Stimulated activated CD8-positive, alpha-beta memory T cell treated with anti-CD3 and anti-CD28 coated beads, Interleukin-7, amount 100 ng/mL, for 48 hours (primary cell): ENCODE data around the gene TTI1.
"Not testable (repeated sequence)": the region's sequence is repeated elsewhere in the genome, so short reads cannot be mapped to it uniquely, and the experiment has no call there.

Source experiments
- DNase-seq, 2 donors: peaks; one replicate each; pipeline ENCODE4 v3.0.0-alpha.2; 2020; ENCODE audit warnings: low read depth in 1 of 2; ENCODE audit errors: extremely low read depth in 1 of 2

TTI1 gene

DNA sequence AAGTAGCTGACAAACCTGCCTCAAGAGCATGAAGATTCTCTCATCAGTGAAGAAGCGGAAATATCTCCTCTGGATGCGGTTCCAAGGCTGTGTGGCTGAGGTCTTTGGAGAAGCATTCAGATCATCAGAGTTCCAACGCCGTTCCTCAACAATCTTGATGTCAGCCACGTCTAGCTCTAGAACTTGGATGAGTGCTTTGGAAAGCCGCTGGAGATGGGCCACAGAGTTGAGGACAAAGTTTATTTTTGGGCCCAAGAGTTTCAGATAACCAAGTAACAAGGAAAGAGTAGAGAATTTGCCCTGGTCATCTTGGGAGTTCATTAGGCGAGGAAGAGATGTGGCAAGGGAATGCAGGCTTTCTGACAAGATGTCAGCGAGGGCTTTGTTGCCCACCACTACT lies 20.9 kb downstream of the TTI1 start:
- DNase-seq: no peak

DNA sequence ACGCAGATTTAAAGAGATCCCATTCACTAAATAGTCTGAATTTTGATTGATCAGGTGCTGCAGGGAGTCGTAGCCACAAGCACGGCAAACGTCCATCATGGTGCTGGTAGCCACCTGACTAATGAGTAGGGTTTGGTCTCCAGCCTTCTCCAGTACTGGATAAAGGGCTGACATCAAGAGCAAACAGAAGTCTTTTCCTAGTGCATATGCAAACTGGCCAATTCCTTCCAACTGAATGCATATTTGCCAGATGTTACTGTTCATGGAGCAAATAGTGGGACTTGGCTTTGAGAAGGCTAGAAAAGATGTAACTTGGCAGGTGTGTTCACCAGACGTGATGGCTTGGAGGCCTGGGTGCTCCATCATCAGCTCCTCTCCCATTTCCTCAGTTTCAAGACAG lies 21.6 kb downstream of the TTI1 start:
- DNase-seq: no peak

DNA sequence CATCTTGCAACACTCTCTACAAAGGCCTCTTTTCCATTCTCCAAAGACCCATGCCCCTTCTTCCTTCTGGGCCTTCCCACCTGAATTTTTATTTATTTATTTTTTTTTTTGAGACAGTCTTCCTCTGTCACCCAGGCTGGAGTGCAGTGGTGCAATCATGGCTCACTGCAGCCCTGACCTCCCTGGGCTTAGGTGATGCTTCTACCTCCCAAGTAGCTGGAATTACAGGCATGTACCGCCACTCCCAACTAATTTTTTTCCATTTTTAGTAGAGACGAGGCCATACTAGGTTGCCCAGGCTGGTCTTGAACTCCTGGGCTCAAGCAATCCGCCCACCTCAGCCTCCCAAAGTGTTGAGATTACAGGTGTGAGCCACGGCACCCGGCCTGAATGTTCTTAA lies 23.8 kb downstream of the TTI1 start:
- not testable (repeated sequence) for DNase-seq

DNA sequence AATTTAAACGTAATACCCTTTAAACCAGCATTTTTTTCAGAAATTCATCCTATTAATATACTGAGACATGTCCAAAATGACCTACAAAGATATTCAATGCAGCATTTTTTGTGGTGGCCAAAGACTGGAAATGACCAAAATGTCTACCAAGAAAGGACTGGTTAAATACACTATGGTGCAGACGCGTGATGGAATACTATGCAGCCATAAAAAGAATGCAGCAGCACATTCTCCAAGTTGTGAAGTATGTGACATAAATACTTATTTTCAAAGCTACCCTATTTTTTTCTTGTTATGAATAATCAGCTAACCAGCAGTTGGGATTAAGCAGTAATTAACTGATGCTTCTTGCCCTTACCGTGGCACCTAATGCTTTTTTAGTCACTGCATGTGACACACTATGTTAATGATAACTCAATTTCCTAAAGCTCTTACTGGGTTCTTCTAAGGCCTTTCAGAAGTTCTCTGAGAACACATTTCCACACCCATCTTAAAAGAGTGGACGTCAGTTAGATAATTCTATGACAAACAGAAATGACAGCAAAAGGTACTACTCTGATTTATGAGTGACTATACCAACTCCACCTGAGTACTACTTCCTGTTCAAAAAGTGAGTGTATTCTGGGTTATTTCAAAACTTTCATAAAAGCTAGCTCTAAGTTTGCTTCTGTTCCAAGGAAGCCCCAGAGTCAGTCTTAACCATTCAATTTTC lies 24.9 kb downstream of the TTI1 start:
- DNase-seq: no peak

DNA sequence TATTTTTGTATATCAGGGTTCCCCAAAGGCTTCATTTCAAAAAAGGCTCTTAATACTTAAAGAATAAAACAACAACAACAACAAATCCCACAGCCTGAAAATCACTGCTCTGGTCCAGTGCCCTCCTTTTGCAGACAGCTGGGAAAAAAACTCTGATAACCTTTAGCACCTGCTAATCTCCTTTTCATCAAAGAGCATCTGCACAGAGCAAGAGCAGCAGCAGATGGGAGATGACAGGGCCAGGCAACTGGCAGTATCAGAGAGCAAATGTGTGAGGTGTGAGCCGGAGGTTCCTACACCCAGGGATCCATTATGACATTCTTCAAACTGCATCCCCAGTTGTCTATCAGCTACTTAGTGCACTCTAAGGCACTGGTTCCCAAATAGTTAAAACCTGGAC lies 25.7 kb downstream of the TTI1 start:
- DNase-seq: no peak

DNA sequence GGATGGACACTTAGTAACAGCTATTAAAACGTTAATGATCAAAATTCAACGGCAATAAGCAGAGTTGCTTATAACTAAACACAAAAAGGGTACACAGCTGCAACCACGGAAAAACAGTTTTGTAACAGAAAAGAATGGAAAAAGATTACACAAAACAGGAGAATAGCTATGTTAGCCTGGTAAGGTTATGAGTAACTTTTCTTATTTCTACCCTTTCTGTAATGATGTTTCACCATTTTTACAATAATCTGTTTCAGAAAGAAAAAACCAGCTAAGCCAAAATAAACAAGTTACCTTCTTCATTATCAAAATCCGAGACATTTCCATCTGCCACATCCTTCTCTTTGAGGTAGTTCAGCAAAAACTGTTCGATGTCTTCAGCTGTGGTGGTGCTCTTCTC lies 27.4 kb downstream of the TTI1 start:
- no peak for DNase-seq

DNA sequence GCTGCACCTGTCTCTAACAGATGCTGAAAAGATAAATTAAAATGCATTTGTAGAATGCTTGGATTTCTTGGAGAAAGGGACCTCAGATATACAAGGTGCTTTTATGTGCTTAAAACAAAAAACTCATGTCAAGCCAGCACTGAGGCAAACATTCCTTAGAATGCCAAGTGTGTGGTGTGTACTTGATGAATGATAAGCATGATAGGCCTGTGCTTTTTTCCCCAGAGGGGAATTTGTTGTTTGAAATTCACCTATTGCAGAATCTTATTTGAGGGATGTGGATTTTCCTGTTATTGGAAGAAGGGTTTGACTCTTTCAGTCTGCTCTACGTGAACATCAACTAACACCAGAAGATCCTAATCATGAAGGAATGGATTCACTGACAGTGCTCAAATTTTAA lies 28.8 kb downstream of the TTI1 start:
- DNase-seq: no peak

DNA sequence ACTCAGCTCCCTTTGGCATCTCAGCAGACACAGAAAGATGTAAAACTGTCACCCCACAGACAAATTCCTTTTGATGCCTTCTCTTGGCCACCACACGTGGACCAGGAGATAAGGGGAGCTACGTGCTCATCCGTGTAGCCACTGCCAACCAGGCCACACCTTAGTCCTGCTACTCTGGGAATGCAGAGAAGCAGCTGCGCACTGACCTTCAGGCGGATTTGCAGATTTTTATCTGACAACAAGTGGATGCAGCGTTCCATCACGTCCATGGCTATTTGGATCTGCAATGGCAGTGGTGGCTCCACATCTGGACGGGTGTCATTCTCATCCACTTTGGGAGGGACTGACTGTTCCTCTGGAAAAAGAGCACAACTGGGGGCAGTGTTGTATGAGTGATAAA lies 30.8 kb downstream of the TTI1 start:
- DNase-seq: no peak

DNA sequence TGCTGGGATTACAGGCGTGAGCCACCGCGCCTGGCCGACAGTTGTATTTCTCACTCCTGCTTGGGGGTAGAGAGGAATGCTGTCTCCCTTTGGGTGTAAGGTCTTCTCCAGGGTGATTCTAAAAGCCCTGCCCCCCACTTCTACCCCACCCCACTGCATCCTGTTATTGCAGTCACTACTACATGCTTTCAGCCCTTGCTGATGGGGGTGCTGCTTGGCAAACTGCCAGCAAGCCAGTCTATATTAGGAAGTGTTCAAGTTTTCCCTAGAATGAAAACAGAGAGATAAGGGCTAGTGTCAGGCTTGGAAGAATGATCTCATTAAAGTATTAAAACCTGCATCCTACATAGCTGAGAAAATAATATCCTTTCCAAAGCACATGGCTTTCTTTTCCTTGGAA lies 31.3 kb downstream of the TTI1 start:
- no peak for DNase-seq

DNA sequence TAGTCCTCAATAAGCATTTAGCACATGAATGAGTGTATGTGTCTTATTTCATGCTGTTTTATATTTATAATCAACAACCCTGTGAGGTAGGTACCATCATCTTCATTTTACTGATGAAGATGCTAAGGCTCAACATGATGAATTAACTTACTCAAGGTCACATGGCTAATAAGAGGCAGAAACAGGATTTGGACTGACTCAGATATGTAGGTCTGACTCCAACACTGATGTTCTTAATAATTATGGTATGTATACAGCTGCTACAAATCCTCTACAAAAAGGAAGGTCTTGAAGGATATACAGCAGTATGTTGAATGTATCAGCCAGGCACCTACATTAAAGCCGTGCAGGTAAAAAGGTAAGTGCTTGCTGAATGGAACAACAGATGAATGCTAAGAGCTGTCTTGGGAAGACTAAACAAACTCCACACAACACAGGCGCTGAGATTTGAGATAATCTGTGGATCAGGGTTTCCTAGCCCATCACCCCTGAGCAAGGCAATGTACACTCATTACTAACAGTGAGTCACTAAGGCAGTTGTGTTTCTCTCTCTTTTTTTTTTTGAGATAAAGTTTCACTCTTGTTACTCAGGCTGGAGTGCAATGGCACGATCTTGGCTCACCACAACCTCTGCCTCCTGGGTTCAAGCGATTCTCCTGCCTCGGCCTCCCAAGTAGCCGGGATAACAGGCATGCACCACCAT lies 31.9 kb downstream of the TTI1 start:
- DNase-seq: peak in 1 of 2 donors; percentile 8

DNA sequence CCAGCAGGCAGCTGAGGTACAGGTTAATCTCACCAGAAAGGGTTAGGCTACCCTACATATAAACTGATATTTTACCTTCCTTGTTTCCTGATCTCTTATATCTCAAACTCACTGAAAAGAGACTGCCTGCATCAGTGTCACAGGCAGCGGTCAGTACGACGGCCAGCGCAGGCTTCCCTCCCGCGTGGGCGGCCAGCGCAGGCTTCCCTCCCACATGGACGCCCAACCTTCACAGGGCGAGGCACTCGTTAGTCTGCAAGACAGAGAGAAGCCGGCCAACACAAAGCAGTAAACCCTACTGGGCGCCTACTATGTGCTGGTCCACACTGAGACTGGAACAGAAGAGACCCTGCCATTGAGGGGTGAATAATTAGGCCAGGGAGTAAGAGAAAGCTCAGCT lies 33.0 kb downstream of the TTI1 start:
- DNase-seq: no peak

DNA sequence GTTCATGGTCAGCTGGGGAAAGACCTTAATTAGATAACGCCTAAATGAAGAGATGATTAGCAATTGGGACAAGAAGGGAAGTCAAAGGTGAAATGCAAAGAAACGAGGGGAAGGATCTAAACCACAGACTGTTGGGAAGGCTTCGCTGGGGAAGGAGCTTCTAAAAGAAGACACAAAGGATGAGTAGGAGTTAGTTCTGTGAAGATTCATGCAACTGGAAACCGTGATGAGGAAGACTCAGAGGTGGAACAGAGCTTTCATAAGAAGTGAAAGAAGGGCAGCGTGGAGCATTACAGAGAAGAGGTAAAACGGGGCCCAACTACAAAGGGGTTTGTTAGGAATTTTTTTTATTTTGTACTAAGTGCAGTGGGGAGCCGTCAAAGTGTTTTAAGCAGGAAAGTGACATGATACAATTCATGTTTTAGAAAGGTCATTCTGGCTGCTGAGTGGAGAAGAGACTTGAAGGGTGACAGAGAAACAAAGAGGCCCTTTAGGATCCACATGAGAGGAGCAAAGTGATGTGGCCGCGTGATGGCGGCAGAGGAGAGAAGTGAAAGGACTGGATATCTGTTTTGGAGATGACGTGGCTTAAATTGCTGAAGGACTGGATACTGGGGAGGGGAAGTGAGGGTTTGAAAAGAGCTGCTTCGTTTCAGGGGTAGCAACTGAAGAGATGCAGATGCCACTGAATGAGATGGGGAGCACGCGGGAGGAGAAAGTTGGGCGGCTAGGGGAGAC lies 33.6 kb downstream of the TTI1 start:
- DNase-seq: no peak

DNA sequence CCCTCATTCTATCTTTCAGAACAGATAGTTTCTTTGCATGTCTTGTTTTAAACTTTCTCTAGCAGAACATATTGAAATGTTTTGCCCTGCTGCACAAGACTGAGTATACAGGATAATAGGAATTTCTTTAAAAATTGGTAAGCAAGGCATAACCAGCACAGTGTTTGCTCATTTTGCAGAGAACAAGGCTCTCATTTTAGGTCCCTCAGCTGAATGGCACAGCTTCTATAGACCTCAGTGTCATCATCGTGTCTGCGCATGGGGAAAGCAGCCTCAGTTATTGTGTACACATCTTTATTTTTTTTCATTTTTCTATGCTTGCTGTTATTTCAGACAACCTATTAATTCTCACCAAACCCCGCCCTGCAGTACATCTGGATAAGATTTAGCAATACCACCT lies 35.7 kb downstream of the TTI1 start:
- DNase-seq: no peak

DNA sequence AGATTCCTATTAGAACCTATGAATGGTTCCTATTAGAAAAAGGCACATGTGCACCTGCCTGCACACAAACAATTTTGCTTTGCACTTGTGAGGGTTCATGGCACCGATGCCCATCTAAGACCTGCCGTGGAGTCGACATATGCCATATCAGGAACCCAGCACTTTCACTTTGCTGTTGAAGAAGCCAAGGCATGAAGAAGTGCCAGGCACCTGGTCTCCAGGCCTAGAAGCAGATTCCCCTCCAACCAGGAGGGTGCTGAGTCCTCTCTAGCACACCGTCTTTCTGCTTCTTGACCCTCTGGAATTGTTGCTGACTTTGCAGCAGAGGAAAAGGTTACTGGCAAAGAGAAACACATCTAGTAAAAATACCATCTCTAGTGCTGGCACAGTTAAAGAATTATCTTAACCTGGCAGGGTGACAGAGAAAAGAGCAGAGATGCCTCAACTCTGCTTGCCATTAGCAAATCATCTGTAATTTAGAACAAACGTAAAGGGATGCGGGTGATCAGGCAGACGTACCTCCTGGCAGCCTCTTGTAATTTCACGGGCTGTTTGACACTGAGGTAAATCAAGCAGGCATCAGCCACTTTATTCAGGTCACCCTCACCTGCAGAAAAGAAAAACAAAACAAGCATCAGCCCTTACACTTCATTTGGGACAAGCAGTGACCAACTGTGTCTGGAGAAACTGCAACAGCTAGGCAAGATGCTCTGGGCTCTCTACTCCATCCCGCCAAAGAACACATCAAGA lies 37.2 kb downstream of the TTI1 start:
- DNase-seq: no peak

DNA sequence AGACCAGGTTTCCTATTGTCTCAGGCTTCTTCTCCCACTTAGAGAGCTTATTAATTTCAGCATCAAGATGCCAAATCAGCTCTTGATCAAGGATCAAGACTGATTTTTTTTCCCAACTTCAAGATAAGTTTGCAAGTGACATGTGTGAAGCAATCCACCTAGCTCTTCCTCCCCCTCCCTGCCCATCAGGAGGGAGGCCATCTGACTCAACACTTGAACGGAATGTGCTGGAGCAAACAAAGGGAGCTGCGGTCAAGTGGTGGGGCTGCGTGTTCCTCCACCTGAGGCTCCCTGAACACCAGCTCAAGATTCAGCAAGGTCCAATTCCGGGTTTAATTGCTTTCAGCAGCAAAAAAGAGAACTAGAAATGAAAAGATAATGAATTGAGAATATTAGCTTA lies 38.7 kb downstream of the TTI1 start:
- no peak for DNase-seq

DNA sequence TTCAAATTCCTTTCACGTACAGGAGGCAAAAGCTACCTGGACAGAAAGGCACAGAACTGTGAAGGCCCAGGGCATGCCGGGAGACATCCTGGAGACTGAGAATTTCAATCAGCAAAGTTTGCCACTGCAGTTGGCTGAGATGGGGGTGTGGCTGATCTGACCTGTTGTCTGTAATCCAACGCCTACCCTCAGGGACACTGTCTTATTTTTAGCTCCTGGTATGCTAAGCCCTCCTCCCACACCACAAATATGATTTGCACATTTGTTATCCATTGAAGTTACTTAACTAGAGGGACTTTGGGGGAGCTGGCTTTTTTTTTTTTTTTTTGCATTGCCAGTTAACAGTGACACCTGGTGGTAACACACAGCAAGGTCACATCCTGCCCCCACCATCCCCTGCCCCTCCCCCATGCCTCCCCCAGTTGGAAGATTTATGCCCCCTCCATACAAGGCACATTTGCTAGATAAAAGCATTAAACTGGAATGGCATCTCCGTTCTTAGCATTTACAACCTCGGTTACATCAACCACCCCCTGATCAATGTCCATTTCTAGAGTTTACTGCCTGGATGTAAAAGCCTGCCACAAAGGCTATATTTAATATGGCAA lies 40.4 kb downstream of the TTI1 start:
- DNase-seq: no peak

DNA sequence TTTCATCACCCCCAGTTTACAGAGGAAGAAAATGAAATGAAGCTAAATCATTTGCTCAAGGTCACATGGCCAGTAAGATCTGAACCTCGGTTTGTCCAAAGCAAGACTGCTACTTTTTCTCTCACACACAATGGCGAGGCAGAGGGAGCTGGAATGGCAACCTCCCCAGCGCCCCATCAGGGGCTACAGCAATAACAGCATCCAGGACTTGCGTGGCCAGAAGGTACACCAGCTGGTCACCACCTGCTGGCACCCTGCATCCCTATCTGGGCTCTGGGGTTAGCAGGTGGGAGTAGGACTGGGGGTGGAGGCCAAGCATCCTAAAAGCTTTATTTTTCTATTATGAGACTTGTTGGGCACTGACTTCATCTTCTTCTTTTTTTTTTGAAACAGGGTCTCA lies 41.3 kb downstream of the TTI1 start:
- no peak for DNase-seq

DNA sequence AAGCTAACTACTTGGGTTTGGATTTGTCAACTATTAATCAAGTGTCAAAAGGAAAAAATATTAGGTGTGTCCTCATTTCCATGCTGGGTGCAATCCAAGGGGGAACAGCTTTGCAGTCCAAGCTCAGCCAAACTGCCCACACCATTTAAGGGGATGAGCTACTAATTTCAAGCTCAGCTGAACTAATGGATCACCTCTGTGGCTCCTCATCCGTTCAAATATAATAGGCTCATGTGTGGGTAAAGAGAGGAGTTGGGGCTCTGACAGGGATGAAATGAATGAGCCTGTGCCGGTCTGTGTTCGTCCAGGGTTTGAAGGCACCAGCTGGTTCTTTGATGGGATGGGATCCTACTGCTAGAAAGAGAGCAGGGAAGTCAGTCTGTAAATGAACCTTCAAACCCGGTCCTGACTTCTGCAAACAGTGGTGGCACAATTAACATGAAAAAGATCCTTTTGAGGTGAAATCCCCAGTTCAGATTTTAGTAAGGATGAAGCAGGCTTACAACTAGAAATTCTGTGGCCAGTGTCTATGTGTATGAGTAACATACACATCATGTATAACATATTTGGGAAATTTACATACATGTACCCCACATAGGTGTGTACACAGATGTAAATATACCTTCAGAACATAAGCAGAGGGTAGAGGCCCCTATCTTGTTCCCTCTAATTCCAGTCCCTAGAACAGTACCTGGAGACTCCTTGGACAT lies 41.9 kb downstream of the TTI1 start:
- no peak for DNase-seq

DNA sequence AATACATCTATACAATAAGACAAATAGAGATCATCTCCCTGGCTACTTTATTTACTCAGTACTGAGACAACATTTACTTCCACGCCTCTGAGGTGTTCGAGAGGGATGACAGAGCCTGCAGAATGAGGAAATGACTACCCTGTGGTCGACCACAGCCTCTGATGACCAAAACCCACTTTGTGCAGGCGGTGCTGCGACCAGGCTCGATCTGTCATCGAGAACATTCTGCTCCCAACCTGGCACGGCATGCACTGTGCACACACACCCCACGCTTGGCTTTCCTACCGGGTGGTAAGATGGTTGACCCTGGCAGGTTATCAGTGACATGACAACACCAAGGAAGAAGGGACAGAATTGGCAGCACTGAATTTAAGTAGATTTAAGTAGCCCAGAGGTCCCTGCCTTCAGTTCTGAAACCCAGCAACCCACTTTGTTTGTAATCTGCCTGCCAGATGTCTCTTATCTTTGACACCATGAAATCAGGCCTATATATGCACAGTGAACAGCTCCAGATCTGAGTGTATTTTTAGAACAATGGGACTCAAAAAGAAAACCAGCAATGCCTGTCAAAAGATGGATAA lies 42.6 kb downstream of the TTI1 start:
- DNase-seq: peak; percentile 52 to 80
